ENCODE measurements around the gene INTS3. TPM values are rescaled to one million over a fixed set of nuclear protein-coding genes. Genes with fewer than 3 reads are reported as not detected.

Gene INTS3
- total and polyA plus RNA-seq, 12 donors = 25.4 to 46.1 (median 31.1) TPM

- intact Hi-C loops (cut with DNase I) = loop anchor here in 1 of 10 donors (5.0 kb wide), 1 partner anchor 180 kb away; no protein-coding TSS in a partner anchor
- WGBS, 2 donors = 91 to 92% methylated on average over 7 of the region's 7 CpGs
- Histone ChIP-seq H3K27ac (no peak overlapping the region), H3K4me3 (no peak overlapping the region), H3K4me1 (peaks cover 3 to 51% (median 31%) of the 10 kb centered on the region in 9 donors), H3K36me3 (peaks cover 0 to 21% (median 1%) of the 10 kb centered on the region in 9 donors), H3K9me3 (no peaks in the 10 kb centered on the region), H3K27me3 (no peaks in the 10 kb centered on the region)
- no peak for TF ChIP-seq CTCF (IDR thresholded peaks at IDR 0.05)
- ATAC-seq = no peak
- DNase-seq = no peak
These were observed 74.2 kb downstream of the INTS3 start for GRCh38 chr1:153801786-153802697.

GRCh38 chr1:153803470-153804056 lies 75.7 kb downstream of the INTS3 start:
- DNase-seq (no peak), ATAC-seq (peak in 4 of 8 donors; percentile 6 to 63 (median 41))
- Histone ChIP-seq H3K36me3 (peaks cover 0 to 36% (median 9%) of the 10 kb centered on the region in 9 donors), H3K4me1 (peaks cover 3 to 47% (median 31%) of the 10 kb centered on the region in 9 donors), H3K27ac (peak overlapping the region in 9 of 10 donors; percentile 29 to 74 (median 54)), H3K27me3 (no peaks in the 10 kb centered on the region), H3K9me3 (no peaks in the 10 kb centered on the region), H3K4me3 (no peak overlapping the region)
- 45 to 51% methylated on average over 3 of the region's 3 CpGs for WGBS, 2 donors
- intact Hi-C loops (cut with DNase I) = loop anchor here in 1 of 10 donors (5.0 kb wide), 1 partner anchor 179 kb away; no protein-coding TSS in a partner anchor
- TF ChIP-seq CTCF (IDR thresholded peaks at IDR 0.05) = no peak

GRCh38 chr1:153804112-153804511 lies 76.3 kb downstream of the INTS3 start:
- no peak for DNase-seq
- Histone ChIP-seq H3K27me3 (no peaks in the 10 kb centered on the region), H3K4me1 (peaks cover 3 to 47% (median 31%) of the 10 kb centered on the region in 9 donors), H3K9me3 (no peaks in the 10 kb centered on the region), H3K27ac (peak overlapping the region in 9 of 10 donors; percentile 29 to 74 (median 54)), H3K4me3 (no peak overlapping the region), H3K36me3 (peaks cover 0 to 42% (median 9%) of the 10 kb centered on the region in 9 donors)
- TF ChIP-seq CTCF (IDR thresholded peaks at IDR 0.05) = no peak
- intact Hi-C loops (cut with DNase I) = loop anchor here in 1 of 10 donors (5.0 kb wide), 1 partner anchor 178 kb away; no protein-coding TSS in a partner anchor
- ATAC-seq = peak in 1 of 8 donors; percentile 19
- 57 to 73% methylated on average over 2 of the region's 2 CpGs for WGBS, 2 donors

DNA sequence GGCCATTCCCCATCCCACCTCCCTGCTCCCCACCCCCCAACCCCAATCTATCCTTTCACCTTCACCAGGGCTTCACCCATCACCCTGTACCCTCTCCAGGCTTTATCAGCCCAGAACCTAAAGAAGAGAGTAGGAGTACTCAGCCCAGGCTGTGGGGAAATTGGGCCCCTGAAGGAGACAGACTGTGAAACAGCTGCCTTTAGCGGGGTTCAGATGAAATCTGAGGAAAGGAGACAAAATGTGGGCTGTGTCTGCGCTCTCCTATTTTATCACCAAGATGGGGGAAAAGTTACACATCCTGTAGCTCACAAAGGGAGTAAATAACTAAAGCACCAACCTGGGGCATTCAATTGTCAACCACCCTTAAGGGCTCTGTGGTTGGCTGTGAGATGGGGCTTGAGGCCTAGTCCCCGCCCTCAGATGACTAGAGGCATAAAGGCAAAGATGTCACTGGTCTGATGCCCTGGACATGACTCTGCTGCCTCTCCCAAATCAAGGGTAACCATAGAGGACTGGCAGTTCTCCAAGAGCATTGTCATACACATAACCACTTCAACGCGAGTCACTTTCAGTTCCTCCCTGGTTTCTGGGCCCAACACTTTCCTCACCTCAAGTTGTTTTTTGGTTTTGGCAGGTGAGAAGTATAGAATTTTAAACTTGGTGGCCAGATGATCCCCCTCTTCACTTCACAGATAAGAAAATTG lies 77.3 kb downstream of the INTS3 start:
- WGBS, 2 donors = 56 to 66% methylated on average over 5 of the region's 5 CpGs
- peak overlapping the region; percentile 50 to 82 (median 66) for H3K27ac ChIP-seq

More for the DNA sequence above, 77.3 kb downstream of the INTS3 start:
- no peak overlapping the region for H3K4me3 ChIP-seq
- peaks cover 0 to 46% (median 18%) of the 10 kb centered on the region in 9 donors for H3K36me3 ChIP-seq
- no peaks in the 10 kb centered on the region for H3K27me3 ChIP-seq
- intact Hi-C loops (cut with DNase I) = no loop called here
- peak in 1 of 2 donors; percentile 80 for DNase-seq
- no peak for TF ChIP-seq CTCF (IDR thresholded peaks at IDR 0.05)
- ATAC-seq = peak; percentile 68 to 94 (median 80)
- peaks cover 3 to 46% (median 31%) of the 10 kb centered on the region in 9 donors for H3K4me1 ChIP-seq
- no peaks in the 10 kb centered on the region for H3K9me3 ChIP-seq

Measured in heart right ventricle (tissue), 16 donors.